Uterus (tissue), 2 donors: ENCODE results near the gene LAMC3.

ENCODE experiments used
- CTCF ChIP-seq, 4 experiments: fragments of 200-600 bp in 2 of 4; fragments of 450-650 bp in 2 of 4; sonication (generic) in 2 of 4; IDR thresholded peaks; one replicate each; pipeline ENCODE4 v1.5.1; 2016 to 2019; ENCODE audit warnings: antibody characterized with exemption in 4 of 4, mild to moderate bottlenecking in 2 of 4, moderate library complexity in 1 of 4
- POLR2A ChIP-seq, 2 donors: fragments of 450-650 bp; IDR thresholded peaks; one replicate each; pipeline ENCODE4 v1.6.1; 2016; ENCODE audit warnings: antibody characterized with exemption in 2 of 2, mild to moderate bottlenecking in 1 of 2, moderate library complexity in 1 of 2

GRCh38 chr9:131060900-131061630 is 52.1 kb downstream of the LAMC3 start:
- no peak for TF ChIP-seq CTCF (IDR thresholded peaks at IDR 0.05)
- no peak for TF ChIP-seq POLR2A (IDR thresholded peaks at IDR 0.05)
